Endometrial microvascular endothelial cells (primary cell): ENCODE data around the gene TRMT11. TPM values are rescaled to one million over a fixed set of nuclear protein-coding genes. Genes with fewer than 3 reads are reported as not detected.

Experiments used
- in situ Hi-C: cut with HindIII; loops from 2 replicates; pipeline ENCODE4 v1.10.0; 2017; ENCODE audit warnings: low sequenced_read_pairs, low pct_unique_long_range_greater_than_20kb; ENCODE audit errors: inconsistent ontology term
- total RNA-seq: library from RNA; depleted of rRNA; stranded (reverse); fragments of >200 nt; gene quantifications from one replicate; pipeline ENCODE4 v1.2.3, GENCODE V29; 2015; ENCODE audit errors: inconsistent ontology term

The TRMT11 gene
- total RNA-seq, 1 donor from 2014 or later = 4.6 TPM

DNA sequence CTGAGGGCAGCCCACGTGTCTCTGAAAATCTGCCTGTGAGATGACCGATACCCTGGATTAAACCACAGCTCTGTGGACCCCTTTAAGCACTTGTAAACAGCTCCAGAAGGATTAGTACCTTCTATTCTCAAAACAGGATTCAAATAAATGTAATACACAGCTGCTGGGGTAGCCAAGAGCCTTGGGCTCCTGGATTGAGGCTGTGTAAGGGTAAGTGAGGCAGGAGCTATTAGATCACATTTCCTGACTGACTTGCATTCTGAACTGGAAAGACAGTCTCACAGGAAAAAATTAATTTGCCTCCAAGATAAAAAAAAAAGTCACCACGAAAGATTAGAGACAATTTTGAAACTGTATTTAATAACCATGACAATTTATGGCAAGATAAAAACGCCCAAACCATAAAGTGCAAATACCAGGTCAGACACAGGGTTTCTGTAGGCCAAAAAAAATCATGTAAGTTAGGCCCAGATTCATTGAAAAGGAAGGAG lies 78.0 kb downstream of the TRMT11 start:
- in situ Hi-C loops = no loop called here

DNA sequence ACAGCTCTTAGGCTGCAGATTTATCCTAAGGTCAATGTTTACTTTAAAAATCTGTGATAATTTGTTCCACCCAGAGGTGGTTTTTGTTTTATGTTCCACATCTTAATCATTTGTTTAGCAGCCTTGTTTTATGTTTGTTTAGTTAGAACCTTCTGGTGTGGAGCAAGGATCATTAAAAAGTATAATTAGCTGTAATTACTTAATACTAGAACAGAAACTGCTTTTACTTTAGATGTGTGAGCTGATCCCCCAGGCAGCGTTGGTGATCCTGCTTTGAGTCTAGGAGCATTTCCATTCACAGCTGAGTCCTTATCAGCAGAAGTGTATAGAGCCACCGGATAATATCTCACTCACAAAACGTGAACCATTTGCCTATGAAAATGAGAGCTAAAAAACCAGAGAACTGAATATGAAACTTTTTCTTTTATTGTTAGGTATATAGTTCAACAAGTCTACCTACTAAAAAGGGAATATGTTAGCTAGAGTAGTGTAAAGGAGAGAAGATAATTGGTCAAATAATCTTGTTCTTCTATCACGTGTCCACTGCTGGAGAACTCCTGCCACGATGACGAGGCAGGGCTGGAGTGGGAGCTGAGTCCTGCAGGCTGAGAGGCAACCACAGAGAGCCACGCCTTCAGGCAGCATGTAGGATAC lies 78.5 kb downstream of the TRMT11 start:
- in situ Hi-C loops = no loop called here

GRCh38 chr6:126066053-126067048 lies 80.0 kb downstream of the TRMT11 start:
- in situ Hi-C loops = no loop called here

- in situ Hi-C loops = no loop called here
These were observed 80.7 kb downstream of the TRMT11 start for GRCh38 chr6:126067073-126067472.

GRCh38 chr6:126069449-126069848 lies 83.1 kb downstream of the TRMT11 start:
- in situ Hi-C loops = no loop called here

- in situ Hi-C loops = no loop called here
These were observed 84.8 kb downstream of the TRMT11 start for GRCh38 chr6:126071000-126071647.

- in situ Hi-C loops = no loop called here
These were observed 85.8 kb downstream of the TRMT11 start for GRCh38 chr6:126072172-126072571.

GRCh38 chr6:126072834-126073233 lies 86.5 kb downstream of the TRMT11 start:
- in situ Hi-C loops = no loop called here

GRCh38 chr6:126075335-126076071 lies 89.2 kb downstream of the TRMT11 start:
- in situ Hi-C loops = no loop called here

DNA sequence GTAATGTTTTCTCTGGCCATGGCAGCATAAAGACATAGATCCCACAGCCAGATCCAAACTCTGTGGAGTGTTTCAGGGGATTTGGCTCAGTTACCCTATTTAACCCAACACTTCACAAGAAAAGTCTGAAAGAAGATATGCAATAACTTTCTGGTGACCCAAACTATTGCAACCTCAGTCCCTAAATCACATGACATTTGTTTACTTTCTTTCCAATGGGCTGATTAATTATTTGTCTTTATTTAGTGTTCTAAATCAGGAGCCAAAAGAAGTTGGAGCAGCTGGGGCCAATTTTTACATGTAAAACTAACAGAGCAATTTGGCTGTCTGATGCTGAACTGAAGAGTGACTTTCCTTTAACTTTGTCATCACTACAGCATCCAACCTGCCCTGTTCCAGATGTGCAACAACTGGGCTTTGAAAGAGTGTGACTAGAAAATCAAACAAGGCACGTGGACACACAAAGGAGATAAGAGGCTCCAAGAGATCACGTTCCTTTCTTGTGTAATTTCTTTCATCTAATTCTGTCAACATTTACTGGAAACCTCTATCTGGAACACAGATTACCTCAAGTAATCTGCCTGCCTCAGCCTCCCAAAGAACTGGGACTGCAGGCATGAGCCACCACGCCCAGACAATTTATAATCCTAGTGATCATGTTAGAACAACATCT lies 90.8 kb downstream of the TRMT11 start:
- in situ Hi-C loops = no loop called here

GRCh38 chr6:126077810-126078776 lies 91.8 kb downstream of the TRMT11 start:
- in situ Hi-C loops = no loop called here

DNA sequence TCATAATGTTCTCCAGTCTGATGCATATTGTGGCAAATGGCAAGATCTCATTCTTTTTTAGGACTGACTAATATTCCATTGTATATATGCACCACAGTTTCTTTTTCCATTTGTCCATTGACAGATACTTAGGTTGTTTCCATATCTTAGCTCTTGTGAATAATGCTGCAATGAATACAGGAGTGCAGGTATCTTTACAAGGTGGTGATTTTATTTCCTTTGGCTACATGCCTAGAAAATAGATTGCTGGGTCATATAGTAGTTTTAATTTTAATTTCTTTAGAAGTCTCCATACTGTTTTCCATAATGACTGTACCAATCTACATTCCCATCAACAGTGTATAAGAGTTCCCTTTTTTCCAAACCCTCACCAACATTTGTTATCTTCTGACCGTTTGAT lies 97.5 kb downstream of the TRMT11 start:
- in situ Hi-C loops = no loop called here

DNA sequence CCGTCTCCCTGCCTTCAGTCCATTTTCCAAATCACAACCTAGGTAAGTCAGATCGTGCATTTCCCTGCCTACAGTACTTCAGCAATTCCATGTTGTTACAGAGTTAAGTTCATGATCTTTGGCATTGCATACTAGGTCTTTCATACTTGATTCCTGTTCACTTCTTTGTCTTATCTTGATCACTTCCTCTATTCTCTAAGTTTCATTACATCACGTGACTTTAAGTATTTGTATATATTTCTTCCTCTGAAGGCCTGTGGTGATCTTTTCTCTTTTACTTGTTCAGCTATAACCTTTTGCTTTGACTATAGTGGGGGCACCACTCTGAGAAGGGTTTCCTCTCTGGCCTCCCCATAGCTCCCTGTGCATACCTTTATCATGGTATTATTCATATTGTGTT lies 100.2 kb downstream of the TRMT11 start:
- in situ Hi-C loops = no loop called here

Other genes starting within 250 kb of the TRMT11 start
- gene HEY2, start 236.9 kb upstream of the TRMT11 start, total RNA-seq = 1.7 TPM
- 25.8 TPM for gene NCOA7, start 195.6 kb upstream of the TRMT11 start, total RNA-seq
- 16.7 TPM for gene HINT3, start 29.8 kb upstream of the TRMT11 start, total RNA-seq